SH-SY5Y (cell line): ENCODE data around the gene SLC4A5.

Source experiments
- GATA2 ChIP-seq: IDR thresholded peaks from 2 replicates; pipeline ENCODE4 v1.6.1; 2011; ENCODE audit warnings: mild to moderate bottlenecking, low read depth, low read length
- GATA3 ChIP-seq: IDR thresholded peaks from 2 replicates; pipeline ENCODE4 v1.6.1; 2011; ENCODE audit warnings: low read depth, mild to moderate bottlenecking, low read length, moderate library complexity

- no peak for TF ChIP-seq GATA3
- TF ChIP-seq GATA2 = no peak
Measured at GRCh38 chr2:74255660-74256213, 87.5 kb downstream of the SLC4A5 start.
